C4-2B (cell line): Measurements from ENCODE around the gene CUL7.

Experiments
- ZFX ChIP-seq: fragments of 450-650 bp; IDR thresholded peaks from 2 replicates; pipeline ENCODE4 v1.6.1; 2017
- TF ChIP-seq, protein P1 (sequence below): fragments of 450-650 bp; conservative IDR thresholded peaks from 2 replicates; pipeline ENCODE4 v1.5.1; 2017; ENCODE audit warnings: mild to moderate bottlenecking

DNA sequence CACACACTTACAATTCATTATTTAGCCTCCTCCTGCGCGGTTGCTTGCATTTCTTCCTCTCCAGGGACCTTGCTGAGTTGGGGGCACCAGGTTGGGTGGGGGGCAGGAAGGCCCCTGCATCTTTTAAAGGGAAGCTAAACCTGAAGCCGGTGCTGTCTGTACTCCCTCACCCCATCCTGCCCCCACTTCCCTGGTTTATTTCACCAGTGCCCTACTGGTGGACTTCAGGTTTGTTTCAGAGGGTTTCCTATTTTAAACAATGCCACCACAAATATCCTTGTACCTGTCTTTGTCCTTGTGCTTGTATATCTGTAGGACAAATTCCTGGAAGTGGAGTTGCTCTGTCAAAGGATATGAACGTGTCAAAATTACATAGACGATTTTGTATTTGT lies 43.4 kb upstream of the CUL7 start:
- TF ChIP-seq, protein P1, sequence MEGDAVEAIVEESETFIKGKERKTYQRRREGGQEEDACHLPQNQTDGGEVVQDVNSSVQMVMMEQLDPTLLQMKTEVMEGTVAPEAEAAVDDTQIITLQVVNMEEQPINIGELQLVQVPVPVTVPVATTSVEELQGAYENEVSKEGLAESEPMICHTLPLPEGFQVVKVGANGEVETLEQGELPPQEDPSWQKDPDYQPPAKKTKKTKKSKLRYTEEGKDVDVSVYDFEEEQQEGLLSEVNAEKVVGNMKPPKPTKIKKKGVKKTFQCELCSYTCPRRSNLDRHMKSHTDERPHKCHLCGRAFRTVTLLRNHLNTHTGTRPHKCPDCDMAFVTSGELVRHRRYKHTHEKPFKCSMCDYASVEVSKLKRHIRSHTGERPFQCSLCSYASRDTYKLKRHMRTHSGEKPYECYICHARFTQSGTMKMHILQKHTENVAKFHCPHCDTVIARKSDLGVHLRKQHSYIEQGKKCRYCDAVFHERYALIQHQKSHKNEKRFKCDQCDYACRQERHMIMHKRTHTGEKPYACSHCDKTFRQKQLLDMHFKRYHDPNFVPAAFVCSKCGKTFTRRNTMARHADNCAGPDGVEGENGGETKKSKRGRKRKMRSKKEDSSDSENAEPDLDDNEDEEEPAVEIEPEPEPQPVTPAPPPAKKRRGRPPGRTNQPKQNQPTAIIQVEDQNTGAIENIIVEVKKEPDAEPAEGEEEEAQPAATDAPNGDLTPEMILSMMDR, result no peak
- no peak for TF ChIP-seq ZFX
